Tibial nerve (tissue), 4 donors: ENCODE results near the gene C9orf50.

Experiments used
- CTCF ChIP-seq, 5 experiments: fragments of 200-600 bp in 3 of 5; fragments of 450-650 bp in 2 of 5; sonication (generic) in 3 of 5; IDR thresholded peaks; one replicate each; pipeline ENCODE4 v1.5.1; 2016 to 2019; ENCODE audit warnings: antibody characterized with exemption in 5 of 5, mild to moderate bottlenecking in 3 of 5, moderate library complexity in 2 of 5
- EP300 ChIP-seq, 2 donors: sonication (generic); formaldehyde crosslinking; IDR thresholded peaks; one replicate each; pipeline ENCODE4 v1.6.1; 2017; ENCODE audit warnings: antibody characterized with exemption in 2 of 2, mild to moderate bottlenecking in 1 of 2
- POLR2A ChIP-seq, 2 donors: fragments of 450-650 bp; IDR thresholded peaks; one replicate each; pipeline ENCODE4 v1.6.1; 2017; ENCODE audit warnings: antibody characterized with exemption in 2 of 2, mild to moderate bottlenecking in 2 of 2, moderate library complexity in 2 of 2

DNA sequence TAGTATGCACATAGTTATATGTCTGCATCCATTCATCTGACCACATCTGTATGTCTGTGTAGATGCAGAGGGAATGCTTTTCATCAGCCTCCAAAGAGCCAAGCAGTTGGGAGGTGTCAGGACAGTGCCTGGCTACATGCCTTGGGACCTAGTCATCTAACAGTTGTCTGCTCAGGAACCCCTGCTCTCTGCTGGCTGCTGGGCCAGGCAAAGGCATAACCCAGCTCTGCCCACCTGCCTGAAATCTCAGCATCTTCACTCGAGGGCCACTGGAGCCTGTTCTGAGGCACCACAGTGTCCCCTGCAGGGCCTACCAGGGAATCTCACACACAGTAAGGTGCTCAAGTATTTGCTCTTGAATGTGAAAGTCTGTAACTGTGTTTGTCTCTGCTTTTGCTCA, 3.7 kb downstream of the C9orf50 start:
- TF ChIP-seq CTCF (IDR thresholded peaks at IDR 0.05) (peak in 2 of 5 experiments; percentile 7 to 8), POLR2A (IDR thresholded peaks at IDR 0.05) (no peak), EP300 (IDR thresholded peaks at IDR 0.05) (no peak)
